Uterus (tissue), 2 donors: ENCODE results near the gene FBRS.

Source experiments
- CTCF ChIP-seq, 4 experiments: fragments of 200-600 bp in 2 of 4; fragments of 450-650 bp in 2 of 4; sonication (generic) in 2 of 4; IDR thresholded peaks; one replicate each; pipeline ENCODE4 v1.5.1; 2016 to 2019; ENCODE audit warnings: antibody characterized with exemption in 4 of 4, mild to moderate bottlenecking in 2 of 4, moderate library complexity in 1 of 4
- POLR2A ChIP-seq, 2 donors: fragments of 450-650 bp; IDR thresholded peaks; one replicate each; pipeline ENCODE4 v1.6.1; 2016; ENCODE audit warnings: antibody characterized with exemption in 2 of 2, mild to moderate bottlenecking in 1 of 2, moderate library complexity in 1 of 2

GRCh38 chr16:30641378-30641982 lies 16.8 kb upstream of the FBRS start:
- TF ChIP-seq CTCF (IDR thresholded peaks at IDR 0.05) (no peak), POLR2A (IDR thresholded peaks at IDR 0.05) (no peak)
